Loucy (cell line): ENCODE measurements around the gene DUSP16.

Experiments used
- EZH2phosphoT487 ChIP-seq: fragments of 200-600 bp; IDR thresholded peaks from 2 replicates; pipeline ENCODE4 v1.6.1; 2018; ENCODE audit warnings: antibody characterized with exemption, mild to moderate bottlenecking, moderate library complexity, borderline replicate concordance
- TF ChIP-seq, protein P1 (sequence below): fragments of 200-600 bp; sonication (generic); conservative IDR thresholded peaks from 2 replicates; pipeline ENCODE4 v1.5.1; 2014; ENCODE audit warnings: mild to moderate bottlenecking, antibody characterized with exemption, low read length

- TF ChIP-seq, protein P1, sequence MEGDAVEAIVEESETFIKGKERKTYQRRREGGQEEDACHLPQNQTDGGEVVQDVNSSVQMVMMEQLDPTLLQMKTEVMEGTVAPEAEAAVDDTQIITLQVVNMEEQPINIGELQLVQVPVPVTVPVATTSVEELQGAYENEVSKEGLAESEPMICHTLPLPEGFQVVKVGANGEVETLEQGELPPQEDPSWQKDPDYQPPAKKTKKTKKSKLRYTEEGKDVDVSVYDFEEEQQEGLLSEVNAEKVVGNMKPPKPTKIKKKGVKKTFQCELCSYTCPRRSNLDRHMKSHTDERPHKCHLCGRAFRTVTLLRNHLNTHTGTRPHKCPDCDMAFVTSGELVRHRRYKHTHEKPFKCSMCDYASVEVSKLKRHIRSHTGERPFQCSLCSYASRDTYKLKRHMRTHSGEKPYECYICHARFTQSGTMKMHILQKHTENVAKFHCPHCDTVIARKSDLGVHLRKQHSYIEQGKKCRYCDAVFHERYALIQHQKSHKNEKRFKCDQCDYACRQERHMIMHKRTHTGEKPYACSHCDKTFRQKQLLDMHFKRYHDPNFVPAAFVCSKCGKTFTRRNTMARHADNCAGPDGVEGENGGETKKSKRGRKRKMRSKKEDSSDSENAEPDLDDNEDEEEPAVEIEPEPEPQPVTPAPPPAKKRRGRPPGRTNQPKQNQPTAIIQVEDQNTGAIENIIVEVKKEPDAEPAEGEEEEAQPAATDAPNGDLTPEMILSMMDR = no peak
- TF ChIP-seq EZH2phosphoT487 = no peak
Observed at GRCh38 chr12:12524128-12524527, 38.5 kb downstream of the DUSP16 start.
